Stomach (tissue), 4 donors: ENCODE measurements around the gene LYPD3.

ENCODE experiments used
- CTCF ChIP-seq, 7 experiments: fragments of 450-650 bp in 4 of 7; fragments of 200-600 bp in 3 of 7; sonication (generic) in 3 of 7; IDR thresholded peaks; one replicate each; pipeline ENCODE4 v1.5.1; 2016 to 2019; ENCODE audit warnings: antibody characterized with exemption in 7 of 7, control low read depth in 2 of 7, mild to moderate bottlenecking in 1 of 7
- POLR2A ChIP-seq, 4 donors: fragments of 450-650 bp; IDR thresholded peaks; one replicate each; pipeline ENCODE4 v1.6.1; 2016; ENCODE audit warnings: antibody characterized with exemption in 4 of 4, control low read depth in 2 of 4, mild to moderate bottlenecking in 1 of 4, moderate library complexity in 1 of 4

DNA sequence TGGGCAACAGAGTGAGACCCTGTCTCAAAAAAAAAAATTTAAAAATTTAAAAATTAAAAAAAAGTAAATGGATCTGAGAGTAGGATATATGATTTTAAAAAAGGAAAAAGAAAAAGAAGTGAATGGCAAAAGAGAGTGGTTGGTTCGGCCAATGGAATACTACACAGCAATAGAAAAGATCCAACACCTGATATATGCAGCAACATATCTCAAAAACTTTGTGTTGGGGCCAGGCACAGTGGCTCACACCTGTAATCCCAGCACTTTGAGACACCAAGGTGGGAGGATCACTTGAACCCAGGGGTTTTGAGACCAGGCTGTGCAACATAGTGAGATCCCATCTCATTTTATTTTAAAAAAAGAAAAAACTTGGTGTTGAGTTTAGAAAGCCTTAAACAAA lies 1.4 kb upstream of the LYPD3 start:
- no peak for TF ChIP-seq CTCF (IDR thresholded peaks at IDR 0.05)
- no peak for TF ChIP-seq POLR2A (IDR thresholded peaks at IDR 0.05)
